ENCODE measurements around the gene MYO15A.

MYO15A gene

GRCh38 chr17:18108401-18109312, at the start of gene MYO15A:
MYO15A (plus strand) TSS chr17:18108756; CDS start chr17:18118801, 10,045 bp downstream.
- no peak for DNase-seq (ENCODE audit: low read depth)

DNA sequence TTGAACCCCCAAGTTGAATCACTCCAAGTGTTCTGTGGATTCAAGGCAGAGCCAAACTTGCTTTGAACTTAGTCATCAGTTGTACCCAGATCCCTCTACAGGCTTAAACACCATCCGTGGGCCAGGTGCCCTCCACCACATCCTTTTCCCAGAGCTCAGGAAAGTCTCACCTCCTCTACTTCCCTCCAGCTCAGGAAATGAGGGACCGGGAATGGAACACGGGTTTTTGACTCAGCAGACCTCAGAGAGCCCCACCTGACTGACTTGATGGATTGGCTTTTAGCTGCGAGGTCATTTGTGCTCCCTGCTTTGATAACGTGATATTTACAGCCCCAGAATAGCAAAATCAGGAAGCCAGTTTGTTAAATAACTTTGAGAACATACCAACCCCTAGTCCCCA, 49.3 kb upstream of the MYO15A start:
- no peak for DNase-seq (ENCODE audit: low read depth)

DNA sequence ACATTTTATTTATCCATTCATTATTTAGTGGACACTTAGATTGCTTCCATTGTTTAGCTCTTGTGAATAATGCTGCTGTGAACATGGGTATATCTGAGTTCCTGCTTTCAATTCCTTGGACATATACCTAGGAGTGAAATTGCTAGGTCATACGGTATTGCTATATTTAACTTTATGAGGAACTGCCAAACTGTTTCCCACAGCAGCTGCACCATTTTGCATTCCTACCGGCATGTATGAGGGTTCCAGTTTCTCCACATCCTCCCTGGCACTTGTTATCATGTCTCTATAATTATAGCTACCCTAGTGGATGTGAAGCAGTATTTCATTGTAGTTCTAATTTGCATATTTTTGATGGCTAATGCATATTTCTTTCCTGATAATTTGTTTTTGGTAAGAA, 44.5 kb upstream of the MYO15A start:
- DNase-seq (ENCODE audit: low read depth), result no peak

- DNase-seq (ENCODE audit: low read depth), result no peak
Observed at GRCh38 chr17:18065546-18065945, 43.0 kb upstream of the MYO15A start.

- peak; percentile 6 for DNase-seq (ENCODE audit: low read depth)
Observed at GRCh38 chr17:18066866-18067265, 41.7 kb upstream of the MYO15A start.

DNA sequence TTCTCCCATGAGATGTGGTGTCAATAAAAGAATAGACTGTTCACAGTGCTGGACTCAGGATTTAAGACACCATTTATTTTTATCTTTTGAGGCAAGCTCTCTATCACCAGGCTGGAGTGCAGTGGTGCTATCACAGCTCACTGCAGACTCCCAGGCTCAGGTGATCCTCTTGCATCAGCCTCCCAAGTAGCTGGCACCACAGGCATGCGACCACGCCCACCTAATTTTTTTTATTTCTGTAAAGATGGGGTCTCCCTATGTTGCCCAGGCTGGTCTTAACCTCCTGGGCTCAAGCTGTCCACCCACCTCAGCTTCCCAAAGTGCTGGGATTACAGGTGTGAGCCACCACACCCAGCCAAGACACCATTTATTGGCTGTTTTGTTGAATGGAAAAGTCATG, 39.5 kb upstream of the MYO15A start:
- no peak for DNase-seq (ENCODE audit: low read depth)

DNA sequence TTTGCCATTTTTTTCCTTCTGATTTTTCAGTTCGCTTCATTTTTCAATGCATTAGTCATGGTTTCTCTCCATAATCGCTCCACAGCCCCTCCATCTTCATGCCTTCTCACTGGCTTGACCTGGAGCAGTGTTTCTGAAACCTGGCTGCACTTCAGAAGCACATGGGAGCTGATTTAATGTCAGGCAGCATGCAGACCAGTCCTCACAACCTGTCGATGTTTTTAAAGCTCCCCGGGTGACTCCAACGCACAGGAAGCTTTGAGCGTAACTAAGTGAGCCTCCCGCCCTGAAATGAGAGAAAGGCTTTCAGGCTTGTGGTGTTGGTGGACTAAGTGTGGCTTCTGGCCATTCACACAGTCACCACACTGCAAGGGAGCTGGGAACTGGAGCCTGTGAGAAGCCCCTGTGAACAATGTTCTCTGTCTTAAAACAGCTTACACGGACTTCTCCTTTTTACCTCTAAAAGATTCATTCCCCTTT, 37.7 kb upstream of the MYO15A start:
- peak; percentile 54 for DNase-seq (ENCODE audit: low read depth)

DNA sequence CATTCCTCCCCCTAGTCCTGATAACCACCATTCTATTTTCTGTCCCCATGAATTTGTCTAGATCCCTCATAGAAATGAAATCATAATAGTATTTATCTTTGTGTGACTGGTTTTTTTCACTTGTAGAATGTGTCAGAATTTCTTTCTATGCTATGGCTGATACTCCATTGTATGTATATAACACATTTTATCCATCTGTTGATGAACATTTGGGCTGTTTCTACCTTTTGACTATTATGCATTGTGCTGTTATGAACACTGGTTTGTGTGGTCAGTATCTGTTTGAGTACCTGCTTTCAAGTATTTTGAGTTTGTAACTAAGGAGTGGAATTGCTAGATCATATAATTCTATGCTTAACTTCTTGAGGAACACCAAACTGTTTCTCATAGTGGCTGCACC, 36.8 kb upstream of the MYO15A start:
- no peak for DNase-seq (ENCODE audit: low read depth)

DNA sequence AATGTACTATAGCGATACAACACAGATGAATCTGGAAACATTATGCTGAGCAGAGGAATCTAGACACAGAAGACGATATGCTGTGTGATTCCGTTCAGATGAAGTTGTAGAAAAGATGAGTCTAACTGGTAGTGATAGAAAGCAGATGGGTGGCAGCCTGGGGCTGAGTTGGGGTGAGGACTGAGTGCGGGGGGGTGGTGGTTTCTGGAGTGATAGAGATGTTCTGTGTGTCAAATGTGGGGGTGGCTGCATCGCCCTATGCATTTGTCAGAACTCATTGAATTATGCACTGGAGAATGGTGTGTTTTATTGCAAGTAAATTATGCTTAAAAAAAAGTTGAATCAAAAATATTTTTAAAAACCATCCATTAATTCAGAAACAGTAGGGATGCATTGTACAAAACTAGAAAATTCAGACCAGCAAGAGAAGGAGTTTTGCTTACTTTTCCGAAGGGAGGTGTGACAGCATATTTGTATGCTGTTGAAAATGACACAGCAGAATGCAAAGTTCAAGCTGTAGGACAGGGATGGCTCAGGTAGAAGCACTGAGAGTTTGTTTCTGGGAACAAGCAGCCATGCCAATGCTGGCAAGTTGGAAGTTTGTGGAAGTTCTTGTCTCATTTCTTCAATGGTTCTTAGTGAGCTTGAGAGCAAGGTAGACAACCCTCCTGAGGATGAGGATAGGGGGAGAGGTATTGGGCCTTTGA, 33.8 kb upstream of the MYO15A start:
- DNase-seq (ENCODE audit: low read depth), result no peak

DNA sequence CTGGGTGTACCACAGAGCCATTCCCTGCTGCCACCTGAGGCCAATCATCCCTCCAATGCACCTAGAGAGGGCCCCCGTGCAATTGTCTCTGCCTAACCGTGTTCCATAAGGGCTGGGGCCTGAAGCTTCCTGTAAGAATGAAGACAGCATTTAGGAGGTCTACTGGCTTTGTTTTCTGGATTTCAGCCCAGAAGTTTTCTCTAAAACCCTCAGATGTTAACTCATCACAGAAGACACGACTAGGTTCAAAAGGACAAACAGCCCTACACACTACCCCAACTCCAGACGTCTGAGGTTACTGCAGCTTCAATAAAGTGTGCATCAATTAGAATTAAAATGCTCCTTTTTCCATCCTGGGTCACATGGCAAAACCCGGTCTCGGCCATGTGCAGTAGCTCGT, 31.6 kb upstream of the MYO15A start:
- peak; percentile 51 for DNase-seq (ENCODE audit: low read depth)

DNA sequence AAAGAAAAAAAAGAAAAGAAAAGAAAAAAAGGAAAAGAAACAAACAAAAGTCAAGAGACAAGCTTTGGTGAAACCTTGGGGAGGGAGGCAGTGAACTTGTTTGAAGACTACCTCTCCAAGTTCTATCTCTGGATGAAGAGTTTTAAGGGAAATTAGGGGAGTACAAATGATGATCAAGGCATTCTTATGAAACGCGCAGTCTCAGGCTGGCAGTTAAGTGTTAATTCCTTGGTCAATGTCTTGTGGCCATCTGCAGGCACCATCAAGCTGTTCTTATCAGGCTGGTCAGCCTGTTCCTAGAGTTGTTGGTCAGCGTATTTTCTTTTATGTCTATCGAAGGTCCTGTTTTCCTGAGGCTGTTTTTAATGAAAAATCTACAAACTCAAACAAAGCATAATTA, 29.0 kb upstream of the MYO15A start:
- DNase-seq (ENCODE audit: low read depth), result no peak

DNA sequence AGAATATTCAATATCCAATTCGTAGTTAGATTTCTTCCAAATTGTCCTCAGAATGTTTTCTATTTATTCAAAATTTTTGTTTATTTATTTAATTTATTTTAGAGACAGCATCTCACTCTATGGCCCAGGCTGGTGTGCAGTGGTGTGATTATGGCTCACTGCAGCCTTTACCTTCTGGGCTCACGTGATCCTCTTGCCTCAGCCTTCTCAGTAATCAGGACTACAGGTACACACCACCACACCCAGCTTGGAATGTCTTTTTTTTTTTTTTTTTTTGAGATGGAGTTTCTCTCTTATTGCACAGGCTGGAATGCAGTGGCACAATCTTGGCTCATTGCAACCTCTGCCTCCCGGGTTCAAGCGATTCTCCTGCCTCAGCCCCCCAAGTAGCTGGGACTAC, 24.3 kb upstream of the MYO15A start:
- DNase-seq (ENCODE audit: low read depth), result no peak

GRCh38 chr17:18087610-18088491, 20.7 kb upstream of the MYO15A start, which contains the start of gene DRG2:
DRG2 (plus strand) TSS chr17:18087948; CDS start chr17:18088024, 76 bp downstream.
- peak; percentile 90 for DNase-seq (ENCODE audit: low read depth)

GRCh38 chr17:18089613-18090012, 18.9 kb upstream of the MYO15A start:
- DNase-seq (ENCODE audit: low read depth), result no peak

DNA sequence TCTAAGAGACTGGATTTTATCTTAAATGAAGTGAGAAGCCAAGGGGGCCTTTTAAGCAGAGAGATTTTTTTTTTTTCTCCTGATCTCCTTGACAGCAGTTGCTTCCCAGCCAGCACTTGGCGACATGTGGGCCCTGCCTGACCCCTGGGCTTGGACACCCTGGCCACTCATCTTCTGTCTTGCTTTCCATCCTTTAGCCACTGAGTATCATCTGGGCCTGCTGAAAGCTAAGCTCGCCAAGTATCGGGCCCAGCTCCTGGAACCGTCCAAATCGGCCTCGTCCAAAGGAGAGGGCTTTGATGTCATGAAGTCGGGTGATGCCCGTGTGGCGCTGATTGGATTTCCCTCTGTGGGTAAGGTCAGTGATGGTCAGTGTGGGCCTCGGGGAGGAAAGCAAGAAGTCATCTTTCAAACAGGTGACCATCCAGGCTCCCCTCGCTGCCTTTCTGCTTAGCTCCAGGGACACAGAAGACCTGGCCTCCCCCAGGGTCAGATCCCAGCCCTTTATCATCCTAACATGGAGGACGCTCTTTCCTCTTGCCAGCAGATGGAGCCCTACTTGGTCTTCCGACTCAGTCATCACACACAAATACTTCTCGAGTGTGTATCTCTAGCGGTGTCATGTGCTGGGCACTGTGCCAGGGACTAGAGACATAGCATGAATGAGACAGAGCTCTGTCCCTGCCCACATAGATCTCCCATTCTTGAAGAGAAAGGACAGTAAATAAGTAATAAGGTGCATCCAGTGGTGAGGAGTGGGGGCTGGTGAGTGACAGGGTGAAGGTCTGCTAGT, 14.7 kb upstream of the MYO15A start:
- peak; percentile 79 for DNase-seq (ENCODE audit: low read depth)

- DNase-seq (ENCODE audit: low read depth), result no peak
Observed at GRCh38 chr17:18094409-18094807, 14.1 kb upstream of the MYO15A start.

DNA sequence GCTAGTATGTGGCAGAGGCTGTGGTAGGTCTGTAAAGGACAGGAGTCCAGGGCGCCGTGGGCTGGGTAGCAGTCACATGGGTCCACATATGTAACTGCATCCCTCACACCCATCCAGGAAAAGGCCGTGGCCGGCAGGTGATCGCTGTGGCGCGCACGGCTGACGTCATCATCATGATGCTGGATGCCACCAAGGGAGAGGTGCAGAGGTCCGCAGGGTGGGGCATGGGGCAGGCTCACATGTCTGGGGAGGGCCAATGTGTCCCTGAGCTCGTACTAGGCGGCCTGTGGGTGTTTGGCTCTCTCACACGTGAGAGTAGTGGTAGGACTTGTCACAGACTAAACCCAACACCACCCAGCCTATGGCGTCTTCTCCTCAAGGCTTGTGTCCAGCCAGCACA, 9.0 kb upstream of the MYO15A start:
- DNase-seq (ENCODE audit: low read depth), result no peak

DNA sequence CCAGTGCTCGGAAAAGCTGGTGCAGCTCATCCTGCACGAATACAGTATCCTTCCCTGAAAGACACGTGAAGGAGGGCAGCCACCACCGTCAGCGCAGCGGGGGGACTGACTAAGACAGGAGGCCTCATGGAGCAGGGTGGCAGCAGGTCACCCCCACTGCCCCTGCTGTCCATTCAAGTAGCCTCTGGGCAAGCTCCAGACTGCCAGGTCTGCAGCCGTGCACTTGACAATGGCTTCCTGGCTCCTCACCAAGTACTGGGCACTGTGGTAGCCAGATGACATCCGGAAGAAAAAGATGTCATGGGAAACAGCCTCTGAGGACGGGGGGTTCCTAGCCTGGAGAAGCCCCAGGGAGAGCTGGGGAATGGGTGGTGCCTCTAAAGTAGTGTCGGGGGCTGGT, 7.9 kb upstream of the MYO15A start:
- no peak for DNase-seq (ENCODE audit: low read depth)

GRCh38 chr17:18101828-18102227, 6.7 kb upstream of the MYO15A start:
- no peak for DNase-seq (ENCODE audit: low read depth)

DNA sequence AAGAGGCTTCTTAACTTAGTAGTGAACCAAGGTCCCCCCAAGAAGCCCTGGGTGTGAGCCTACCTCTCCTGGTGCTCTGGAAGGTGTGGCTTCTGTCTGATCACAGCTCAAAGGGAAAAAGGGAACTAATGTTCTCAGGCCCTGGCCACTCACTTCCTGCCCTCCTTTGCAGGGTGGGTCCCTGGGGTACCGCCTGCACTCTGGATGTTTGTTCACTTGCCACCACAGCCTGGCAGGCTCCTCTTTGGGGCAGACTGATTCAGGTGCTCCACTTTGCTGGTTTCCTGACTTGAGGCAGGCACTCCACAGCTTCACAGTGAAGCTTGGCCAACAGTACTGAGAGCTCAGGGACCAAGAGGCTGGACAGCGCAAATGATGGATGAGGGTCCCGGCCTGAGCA, 5.9 kb upstream of the MYO15A start:
- DNase-seq (ENCODE audit: low read depth), result no peak

GRCh38 chr17:18105027-18105426, 3.5 kb upstream of the MYO15A start:
- DNase-seq (ENCODE audit: low read depth), result no peak

Data from EH (cell line).